ENCODE data around the gene EPYC. TPM values are rescaled to one million over a fixed set of nuclear protein-coding genes. Genes with fewer than 3 reads are reported as not detected.

Gene EPYC
- total and polyA plus RNA-seq, 2 experiments from 2014 or later, result not detected

DNA sequence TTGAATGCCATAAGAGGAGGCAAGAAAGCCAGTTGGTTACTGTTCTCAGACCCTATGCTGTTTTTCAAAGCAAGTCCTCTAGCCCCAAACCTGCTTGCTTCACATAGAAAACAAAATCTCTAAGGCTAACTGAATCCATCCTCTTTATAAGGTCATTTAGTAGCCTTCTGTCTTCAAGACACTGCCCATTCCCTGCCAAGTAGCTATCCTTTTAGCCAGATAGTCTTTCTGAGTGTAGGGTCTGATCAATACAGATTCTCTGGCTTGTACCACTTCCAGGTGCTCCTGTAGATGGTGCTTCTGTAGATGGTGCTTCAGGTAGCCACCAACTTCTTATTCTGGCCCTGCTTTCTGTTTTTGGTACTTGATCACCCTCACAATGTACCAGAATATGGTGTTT, 33.9 kb downstream of the EPYC start:
- no peak overlapping the region for H3K4me3 Mint-ChIP-seq
- Histone ChIP-seq H3F3A (replicated peaks; ENCODE audit: low read depth) (no peaks in the 10 kb centered on the region), H3K9me2 (ENCODE audit: insufficient read depth) (no peaks in the 10 kb centered on the region), H3K79me2 (replicated peaks; ENCODE audit: insufficient read depth) (no peaks in the 10 kb centered on the region), H3K4me3 (no peak overlapping the region), H3K27me3 (ENCODE audit: insufficient read depth) (no peaks in the 10 kb centered on the region), H4K20me1 (replicated peaks; ENCODE audit: insufficient read depth) (no peaks in the 10 kb centered on the region), H3K4me2 (no peak overlapping the region), H3K4me1 (ENCODE audit: insufficient read depth) (peaks cover 12% of the 10 kb centered on the region; the same call in 1 of the 2 replicates), H2AFZ (no peak overlapping the region), H3K36me3 (ENCODE audit: insufficient read depth) (no peaks in the 10 kb centered on the region), H3K27ac (ENCODE audit: low read depth) (no peak overlapping the region)
- TF ChIP-seq ZNF331 (CRISPR knock-in tag; IDR thresholded peaks at IDR 0.05; ENCODE audit: low read depth) (no peak), CREB1 (CRISPR knock-in tag; IDR thresholded peaks at IDR 0.05; ENCODE audit: low read depth) (no peak), POLR2AphosphoS5 (IDR thresholded peaks at IDR 0.05; ENCODE audit: low read depth) (no peak), ZNF114 (CRISPR knock-in tag; IDR thresholded peaks at IDR 0.05) (no peak), STAT1 (IDR thresholded peaks at IDR 0.05; ENCODE audit: unreplicated experiment) (no peak), EZH2phosphoT487 (IDR thresholded peaks at IDR 0.05; ENCODE audit: unreplicated experiment) (no peak), JUNB (IDR thresholded peaks at IDR 0.05; ENCODE audit: unreplicated experiment) (no peak), NANOG (IDR thresholded peaks at IDR 0.05; ENCODE audit: borderline replicate concordance) (no peak), EZH2 (IDR thresholded peaks at IDR 0.05; ENCODE audit: low read depth, unreplicated experiment) (no peak)
- TF ChIP-seq, protein P1, sequence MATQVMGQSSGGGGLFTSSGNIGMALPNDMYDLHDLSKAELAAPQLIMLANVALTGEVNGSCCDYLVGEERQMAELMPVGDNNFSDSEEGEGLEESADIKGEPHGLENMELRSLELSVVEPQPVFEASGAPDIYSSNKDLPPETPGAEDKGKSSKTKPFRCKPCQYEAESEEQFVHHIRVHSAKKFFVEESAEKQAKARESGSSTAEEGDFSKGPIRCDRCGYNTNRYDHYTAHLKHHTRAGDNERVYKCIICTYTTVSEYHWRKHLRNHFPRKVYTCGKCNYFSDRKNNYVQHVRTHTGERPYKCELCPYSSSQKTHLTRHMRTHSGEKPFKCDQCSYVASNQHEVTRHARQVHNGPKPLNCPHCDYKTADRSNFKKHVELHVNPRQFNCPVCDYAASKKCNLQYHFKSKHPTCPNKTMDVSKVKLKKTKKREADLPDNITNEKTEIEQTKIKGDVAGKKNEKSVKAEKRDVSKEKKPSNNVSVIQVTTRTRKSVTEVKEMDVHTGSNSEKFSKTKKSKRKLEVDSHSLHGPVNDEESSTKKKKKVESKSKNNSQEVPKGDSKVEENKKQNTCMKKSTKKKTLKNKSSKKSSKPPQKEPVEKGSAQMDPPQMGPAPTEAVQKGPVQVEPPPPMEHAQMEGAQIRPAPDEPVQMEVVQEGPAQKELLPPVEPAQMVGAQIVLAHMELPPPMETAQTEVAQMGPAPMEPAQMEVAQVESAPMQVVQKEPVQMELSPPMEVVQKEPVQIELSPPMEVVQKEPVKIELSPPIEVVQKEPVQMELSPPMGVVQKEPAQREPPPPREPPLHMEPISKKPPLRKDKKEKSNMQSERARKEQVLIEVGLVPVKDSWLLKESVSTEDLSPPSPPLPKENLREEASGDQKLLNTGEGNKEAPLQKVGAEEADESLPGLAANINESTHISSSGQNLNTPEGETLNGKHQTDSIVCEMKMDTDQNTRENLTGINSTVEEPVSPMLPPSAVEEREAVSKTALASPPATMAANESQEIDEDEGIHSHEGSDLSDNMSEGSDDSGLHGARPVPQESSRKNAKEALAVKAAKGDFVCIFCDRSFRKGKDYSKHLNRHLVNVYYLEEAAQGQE (IDR thresholded peaks at IDR 0.05; ENCODE audit: unreplicated experiment), result no peak
- TF ChIP-seq, protein P2, sequence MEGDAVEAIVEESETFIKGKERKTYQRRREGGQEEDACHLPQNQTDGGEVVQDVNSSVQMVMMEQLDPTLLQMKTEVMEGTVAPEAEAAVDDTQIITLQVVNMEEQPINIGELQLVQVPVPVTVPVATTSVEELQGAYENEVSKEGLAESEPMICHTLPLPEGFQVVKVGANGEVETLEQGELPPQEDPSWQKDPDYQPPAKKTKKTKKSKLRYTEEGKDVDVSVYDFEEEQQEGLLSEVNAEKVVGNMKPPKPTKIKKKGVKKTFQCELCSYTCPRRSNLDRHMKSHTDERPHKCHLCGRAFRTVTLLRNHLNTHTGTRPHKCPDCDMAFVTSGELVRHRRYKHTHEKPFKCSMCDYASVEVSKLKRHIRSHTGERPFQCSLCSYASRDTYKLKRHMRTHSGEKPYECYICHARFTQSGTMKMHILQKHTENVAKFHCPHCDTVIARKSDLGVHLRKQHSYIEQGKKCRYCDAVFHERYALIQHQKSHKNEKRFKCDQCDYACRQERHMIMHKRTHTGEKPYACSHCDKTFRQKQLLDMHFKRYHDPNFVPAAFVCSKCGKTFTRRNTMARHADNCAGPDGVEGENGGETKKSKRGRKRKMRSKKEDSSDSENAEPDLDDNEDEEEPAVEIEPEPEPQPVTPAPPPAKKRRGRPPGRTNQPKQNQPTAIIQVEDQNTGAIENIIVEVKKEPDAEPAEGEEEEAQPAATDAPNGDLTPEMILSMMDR (conservative IDR thresholded peaks at IDR 0.05; ENCODE audit: low read depth in 2 of 2), result no peak
- TF ChIP-seq, protein P3, sequence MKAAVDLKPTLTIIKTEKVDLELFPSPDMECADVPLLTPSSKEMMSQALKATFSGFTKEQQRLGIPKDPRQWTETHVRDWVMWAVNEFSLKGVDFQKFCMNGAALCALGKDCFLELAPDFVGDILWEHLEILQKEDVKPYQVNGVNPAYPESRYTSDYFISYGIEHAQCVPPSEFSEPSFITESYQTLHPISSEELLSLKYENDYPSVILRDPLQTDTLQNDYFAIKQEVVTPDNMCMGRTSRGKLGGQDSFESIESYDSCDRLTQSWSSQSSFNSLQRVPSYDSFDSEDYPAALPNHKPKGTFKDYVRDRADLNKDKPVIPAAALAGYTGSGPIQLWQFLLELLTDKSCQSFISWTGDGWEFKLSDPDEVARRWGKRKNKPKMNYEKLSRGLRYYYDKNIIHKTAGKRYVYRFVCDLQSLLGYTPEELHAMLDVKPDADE (IDR thresholded peaks at IDR 0.05), result no peak
- TF ChIP-seq, protein P4, sequence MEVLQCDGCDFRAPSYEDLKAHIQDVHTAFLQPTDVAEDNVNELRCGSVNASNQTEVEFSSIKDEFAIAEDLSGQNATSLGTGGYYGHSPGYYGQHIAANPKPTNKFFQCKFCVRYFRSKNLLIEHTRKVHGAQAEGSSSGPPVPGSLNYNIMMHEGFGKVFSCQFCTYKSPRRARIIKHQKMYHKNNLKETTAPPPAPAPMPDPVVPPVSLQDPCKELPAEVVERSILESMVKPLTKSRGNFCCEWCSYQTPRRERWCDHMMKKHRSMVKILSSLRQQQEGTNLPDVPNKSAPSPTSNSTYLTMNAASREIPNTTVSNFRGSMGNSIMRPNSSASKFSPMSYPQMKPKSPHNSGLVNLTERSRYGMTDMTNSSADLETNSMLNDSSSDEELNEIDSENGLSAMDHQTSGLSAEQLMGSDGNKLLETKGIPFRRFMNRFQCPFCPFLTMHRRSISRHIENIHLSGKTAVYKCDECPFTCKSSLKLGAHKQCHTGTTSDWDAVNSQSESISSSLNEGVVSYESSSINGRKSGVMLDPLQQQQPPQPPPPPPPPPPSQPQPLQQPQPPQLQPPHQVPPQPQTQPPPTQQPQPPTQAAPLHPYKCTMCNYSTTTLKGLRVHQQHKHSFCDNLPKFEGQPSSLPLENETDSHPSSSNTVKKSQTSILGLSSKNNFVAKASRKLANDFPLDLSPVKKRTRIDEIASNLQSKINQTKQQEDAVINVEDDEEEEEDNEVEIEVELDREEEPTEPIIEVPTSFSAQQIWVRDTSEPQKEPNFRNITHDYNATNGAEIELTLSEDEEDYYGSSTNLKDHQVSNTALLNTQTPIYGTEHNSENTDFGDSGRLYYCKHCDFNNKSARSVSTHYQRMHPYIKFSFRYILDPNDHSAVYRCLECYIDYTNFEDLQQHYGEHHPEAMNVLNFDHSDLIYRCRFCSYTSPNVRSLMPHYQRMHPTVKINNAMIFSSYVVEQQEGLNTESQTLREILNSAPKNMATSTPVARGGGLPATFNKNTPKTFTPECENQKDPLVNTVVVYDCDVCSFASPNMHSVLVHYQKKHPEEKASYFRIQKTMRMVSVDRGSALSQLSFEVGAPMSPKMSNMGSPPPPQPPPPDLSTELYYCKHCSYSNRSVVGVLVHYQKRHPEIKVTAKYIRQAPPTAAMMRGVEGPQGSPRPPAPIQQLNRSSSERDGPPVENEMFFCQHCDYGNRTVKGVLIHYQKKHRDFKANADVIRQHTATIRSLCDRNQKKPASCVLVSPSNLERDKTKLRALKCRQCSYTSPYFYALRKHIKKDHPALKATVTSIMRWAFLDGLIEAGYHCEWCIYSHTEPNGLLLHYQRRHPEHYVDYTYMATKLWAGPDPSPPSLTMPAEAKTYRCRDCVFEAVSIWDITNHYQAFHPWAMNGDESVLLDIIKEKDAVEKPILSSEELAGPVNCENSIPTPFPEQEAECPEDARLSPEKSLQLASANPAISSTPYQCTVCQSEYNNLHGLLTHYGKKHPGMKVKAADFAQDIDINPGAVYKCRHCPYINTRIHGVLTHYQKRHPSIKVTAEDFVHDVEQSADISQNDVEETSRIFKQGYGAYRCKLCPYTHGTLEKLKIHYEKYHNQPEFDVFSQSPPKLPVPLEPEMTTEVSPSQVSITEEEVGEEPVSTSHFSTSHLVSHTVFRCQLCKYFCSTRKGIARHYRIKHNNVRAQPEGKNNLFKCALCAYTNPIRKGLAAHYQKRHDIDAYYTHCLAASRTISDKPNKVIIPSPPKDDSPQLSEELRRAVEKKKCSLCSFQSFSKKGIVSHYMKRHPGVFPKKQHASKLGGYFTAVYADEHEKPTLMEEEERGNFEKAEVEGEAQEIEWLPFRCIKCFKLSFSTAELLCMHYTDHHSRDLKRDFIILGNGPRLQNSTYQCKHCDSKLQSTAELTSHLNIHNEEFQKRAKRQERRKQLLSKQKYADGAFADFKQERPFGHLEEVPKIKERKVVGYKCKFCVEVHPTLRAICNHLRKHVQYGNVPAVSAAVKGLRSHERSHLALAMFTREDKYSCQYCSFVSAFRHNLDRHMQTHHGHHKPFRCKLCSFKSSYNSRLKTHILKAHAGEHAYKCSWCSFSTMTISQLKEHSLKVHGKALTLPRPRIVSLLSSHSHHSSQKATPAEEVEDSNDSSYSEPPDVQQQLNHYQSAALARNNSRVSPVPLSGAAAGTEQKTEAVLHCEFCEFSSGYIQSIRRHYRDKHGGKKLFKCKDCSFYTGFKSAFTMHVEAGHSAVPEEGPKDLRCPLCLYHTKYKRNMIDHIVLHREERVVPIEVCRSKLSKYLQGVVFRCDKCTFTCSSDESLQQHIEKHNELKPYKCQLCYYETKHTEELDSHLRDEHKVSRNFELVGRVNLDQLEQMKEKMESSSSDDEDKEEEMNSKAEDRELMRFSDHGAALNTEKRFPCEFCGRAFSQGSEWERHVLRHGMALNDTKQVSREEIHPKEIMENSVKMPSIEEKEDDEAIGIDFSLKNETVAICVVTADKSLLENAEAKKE (CRISPR knock-in tag; IDR thresholded peaks at IDR 0.05), result no peak
- peaks cover 2% of the 10 kb centered on the region for H3K27me3 Mint-ChIP-seq (ENCODE audit: insufficient read depth, low read depth, poor library complexity)
- DNase-seq (ENCODE audit: low spot score) (no peak), ATAC-seq (no peak)
- peaks cover 16% of the 10 kb centered on the region for H3K4me1 Mint-ChIP-seq
- no peaks in the 10 kb centered on the region for H3K9me3 Mint-ChIP-seq
- no peaks in the 10 kb centered on the region for H3K36me3 Mint-ChIP-seq (ENCODE audit: low read depth)
- H3K27ac Mint-ChIP-seq, result no peak overlapping the region
